ENCODE measurements around the gene RAB24. TPM values are rescaled to one million over a fixed set of nuclear protein-coding genes. Genes with fewer than 3 reads are reported as not detected.
"Not testable (repeated sequence)": the region's sequence is repeated elsewhere in the genome, so short reads cannot be mapped to it uniquely, and the experiment has no call there.

Gene RAB24
- total and polyA plus RNA-seq, 2 donors (not counting 1 experiment from before 2014, with no cell fraction given): 25.9 to 34.2 TPM

- no peaks in the 10 kb centered on the region for H3K79me2 ChIP-seq (ENCODE audit: control insufficient read depth, insufficient read depth, low read length)
- no peak overlapping the region for H2AFZ ChIP-seq (ENCODE audit: low read length)
- no peak overlapping the region for H3K4me3 ChIP-seq (replicated peaks in 1 of 4; ENCODE audit: control extremely low read depth in 1 of 4, insufficient read depth in 1 of 4, low read depth in 3 of 4, low read length in 4 of 4)
- no peaks in the 10 kb centered on the region for H3K27me3 ChIP-seq (ENCODE audit: control insufficient read depth, insufficient read depth, low read length)
- no peak overlapping the region for H3K4me2 ChIP-seq (ENCODE audit: extremely low read depth, insufficient read depth, low read length)
- TF ChIP-seq CTCF (conservative IDR thresholded peaks at IDR 0.05 in 1 of 2, IDR thresholded peaks at IDR 0.05 in 1 of 2; ENCODE audit: low read depth in 1 of 2, low read length in 2 of 2) (no peak), EZH2 (IDR thresholded peaks at IDR 0.05; ENCODE audit: low read length, missing control alignments) (no peak)
- peaks cover 9% of the 10 kb centered on the region for H3K36me3 ChIP-seq (ENCODE audit: control insufficient read depth, insufficient read depth, low read length)
- no peak for DNase-seq (ENCODE audit: low read depth in 2 of 2)
- no peak overlapping the region for H3K9ac ChIP-seq (ENCODE audit: insufficient read depth, low read length)
- H3K27ac ChIP-seq (ENCODE audit: insufficient read depth, low read length): no peak overlapping the region
- H4K20me1 ChIP-seq (ENCODE audit: control insufficient read depth, extremely low read depth, insufficient read depth, low read length): no peaks in the 10 kb centered on the region
- H3K4me1 ChIP-seq (ENCODE audit: control insufficient read depth, extremely low read depth, insufficient read depth, low read length): no peaks in the 10 kb centered on the region
- no peaks in the 10 kb centered on the region for H3K9me3 ChIP-seq (ENCODE audit: control insufficient read depth, insufficient read depth, low read depth, low read length)
These were observed 42.6 kb downstream of the RAB24 start for GRCh38 chr5:177260961-177261360.

GRCh38 chr5:177258711-177259110 is 44.8 kb downstream of the RAB24 start:
- not testable (repeated sequence) for H3K9me3 ChIP-seq (ENCODE audit: control insufficient read depth, insufficient read depth, low read depth, low read length)

GRCh38 chr5:177256296-177256695 is 47.2 kb downstream of the RAB24 start:
- peak in 1 of 2 donors; percentile 43 for DNase-seq (ENCODE audit: low read depth in 2 of 2)
- TF ChIP-seq CTCF (conservative IDR thresholded peaks at IDR 0.05 in 1 of 2, IDR thresholded peaks at IDR 0.05 in 1 of 2; ENCODE audit: low read depth in 1 of 2, low read length in 2 of 2) (no peak), EZH2 (IDR thresholded peaks at IDR 0.05; ENCODE audit: low read length, missing control alignments) (no peak)
- H2AFZ ChIP-seq (ENCODE audit: low read length): no peak overlapping the region
- no peak overlapping the region for H3K4me2 ChIP-seq (ENCODE audit: extremely low read depth, insufficient read depth, low read length)
- no peaks in the 10 kb centered on the region for H4K20me1 ChIP-seq (ENCODE audit: control insufficient read depth, extremely low read depth, insufficient read depth, low read length)
- no peaks in the 10 kb centered on the region for H3K4me1 ChIP-seq (ENCODE audit: control insufficient read depth, extremely low read depth, insufficient read depth, low read length)
- peaks cover 2% of the 10 kb centered on the region for H3K36me3 ChIP-seq (ENCODE audit: control insufficient read depth, insufficient read depth, low read length)
- no peak overlapping the region for H3K27ac ChIP-seq (ENCODE audit: insufficient read depth, low read length)
- no peaks in the 10 kb centered on the region for H3K9me3 ChIP-seq (ENCODE audit: control insufficient read depth, insufficient read depth, low read depth, low read length)
- no peaks in the 10 kb centered on the region for H3K79me2 ChIP-seq (ENCODE audit: control insufficient read depth, insufficient read depth, low read length)
- H3K4me3 ChIP-seq (replicated peaks in 1 of 4; ENCODE audit: control extremely low read depth in 1 of 4, insufficient read depth in 1 of 4, low read depth in 3 of 4, low read length in 4 of 4): no peak overlapping the region
- H3K27me3 ChIP-seq (ENCODE audit: control insufficient read depth, insufficient read depth, low read length): no peaks in the 10 kb centered on the region
- no peak overlapping the region for H3K9ac ChIP-seq (ENCODE audit: insufficient read depth, low read length)

More at GRCh38 chr5:177258711-177259110, 44.8 kb downstream of the RAB24 start:
- not testable (repeated sequence) for H3K27me3 ChIP-seq (ENCODE audit: control insufficient read depth, insufficient read depth, low read length); H3K9ac ChIP-seq (ENCODE audit: insufficient read depth, low read length); H2AFZ ChIP-seq (ENCODE audit: low read length); H3K4me2 ChIP-seq (ENCODE audit: extremely low read depth, insufficient read depth, low read length); H4K20me1 ChIP-seq (ENCODE audit: control insufficient read depth, extremely low read depth, insufficient read depth, low read length); DNase-seq (ENCODE audit: low read depth in 2 of 2); H3K4me3 ChIP-seq (replicated peaks in 1 of 4; ENCODE audit: control extremely low read depth in 1 of 4, insufficient read depth in 1 of 4, low read depth in 3 of 4, low read length in 4 of 4); H3K27ac ChIP-seq (ENCODE audit: insufficient read depth, low read length); H3K79me2 ChIP-seq (ENCODE audit: control insufficient read depth, insufficient read depth, low read length); H3K36me3 ChIP-seq (ENCODE audit: control insufficient read depth, insufficient read depth, low read length); H3K4me1 ChIP-seq (ENCODE audit: control insufficient read depth, extremely low read depth, insufficient read depth, low read length)
